B cell (primary cell): ENCODE measurements around the gene C15orf40. TPM values are rescaled to one million over a fixed set of nuclear protein-coding genes. Genes with fewer than 3 reads are reported as not detected.
A peak's percentile ranks its signal among the peaks of the same experiment; 100 is the strongest.

ENCODE experiments used
- ATAC-seq: fragments of 200-7000 bp; cut with Tn5 transposase; one replicate; pipeline ENCODE4 v1.10.0; 2021; ENCODE audit warnings: low read depth, mild to moderate bottlenecking, moderate number of reproducible peaks, moderate library complexity
- CTCF ChIA-PET: fragments of 350-600 bp; sonication (Branson Sonifier 250); formaldehyde crosslinking; loops from one replicate; lab custom pipeline; 2021; ENCODE audit warnings: antibody characterized with exemption, inconsistent platforms; lab: Charles Lee
- POLR2A ChIA-PET: fragments of 350-600 bp; sonication (Branson Sonifier 250); formaldehyde crosslinking; loops from one replicate; lab custom pipeline; 2021; ENCODE audit warnings: antibody characterized with exemption; lab: Charles Lee
- DNase-seq: peaks from one replicate; pipeline ENCODE4 v3.0.0; 2013
- H2AFZ ChIP-seq: 2 replicates; pipeline ENCODE4 v1.6.1; 2012; ENCODE audit warnings: mild to moderate bottlenecking, low read depth, low read length; ENCODE audit not compliant: insufficient read depth, poor library complexity, severe bottlenecking
- H3K27ac ChIP-seq, 2 donors: 1 replicate in 1 of 2; 2 replicates in 1 of 2; pipeline ENCODE4 v1.5.1; 2012 to 2013; ENCODE audit warnings: low read length in 2 of 2, mild to moderate bottlenecking in 2 of 2, moderate library complexity in 1 of 2
- H3K27me3 ChIP-seq, 4 experiments: fragments of 200-600 bp in 1 of 4; sonication (generic) in 1 of 4; replicated peaks in 1 of 4; 1 replicate in 2 of 4; 2 replicates in 2 of 4; pipeline versions ENCODE4 v1.6.1 to v1.7.0; 2013 to 2016; ENCODE audit warnings: low read length in 3 of 4, mild to moderate bottlenecking in 2 of 4, mixed read lengths in 1 of 4, moderate library complexity in 1 of 4; ENCODE audit not compliant: insufficient read depth in 4 of 4, control insufficient read depth in 3 of 4; ENCODE audit errors: control extremely low read depth in 1 of 4
- H3K36me3 ChIP-seq, 2 experiments: replicated peaks in 1 of 2; 1 replicate in 1 of 2; 2 replicates in 1 of 2; pipeline versions ENCODE4 v1.6.1 to v1.7.1; 2013; ENCODE audit warnings: low read length in 1 of 2; ENCODE audit not compliant: insufficient read depth in 2 of 2, control insufficient read depth in 1 of 2; ENCODE audit errors: control extremely low read depth in 1 of 2, extremely low read depth in 1 of 2
- H3K4me1 ChIP-seq, 2 donors: fragments of 200-600 bp in 1 of 2; sonication (generic) in 1 of 2; 1 replicate in 1 of 2; 2 replicates in 1 of 2; pipeline versions ENCODE4 v1.5.1 to v1.6.1; 2013 to 2017; ENCODE audit warnings: low read length in 2 of 2; ENCODE audit not compliant: control insufficient read depth in 2 of 2, insufficient read depth in 2 of 2
- H3K4me2 ChIP-seq: replicated peaks from 2 replicates; pipeline ENCODE3; 2012; ENCODE audit warnings: mild to moderate bottlenecking, low read depth, low read length; ENCODE audit not compliant: poor library complexity, severe bottlenecking
- H3K4me3 ChIP-seq, 5 experiments: fragments of 200-600 bp in 1 of 5; sonication (generic) in 1 of 5; 1 replicate in 3 of 5; 2 replicates in 2 of 5; pipeline versions ENCODE4 v1.5.1 to v1.7.0; 2011 to 2016; ENCODE audit warnings: low read length in 4 of 5, mild to moderate bottlenecking in 4 of 5, low read depth in 2 of 5, control low read depth in 1 of 5, moderate library complexity in 1 of 5; ENCODE audit not compliant: insufficient read depth in 1 of 5; ENCODE audit errors: control extremely low read depth in 1 of 5, extremely low read depth in 1 of 5
- H3K79me2 ChIP-seq: fragments of 200-600 bp; sonication (generic); one replicate; pipeline ENCODE4 v1.6.0; 2016; ENCODE audit warnings: low read length; ENCODE audit not compliant: control insufficient read depth, insufficient read depth
- H3K9ac ChIP-seq: fragments of 200-600 bp; sonication (generic); 2 replicates; pipeline ENCODE4 v1.6.1; 2017; ENCODE audit warnings: mild to moderate bottlenecking, low read length, moderate library complexity
- H3K9me3 ChIP-seq, 3 donors: one replicate each; pipeline versions ENCODE4 v1.6.1 to v1.7.1; 2013; ENCODE audit warnings: low read length in 2 of 3; ENCODE audit not compliant: control insufficient read depth in 2 of 3, insufficient read depth in 1 of 3; ENCODE audit errors: control extremely low read depth in 1 of 3
- H4K20me1 ChIP-seq: 2 replicates; pipeline ENCODE4 v1.6.0; 2012; ENCODE audit warnings: mild to moderate bottlenecking, low read length; ENCODE audit not compliant: insufficient read depth, control insufficient read depth, poor library complexity, severe bottlenecking
- H3K27ac Mint-ChIP-seq: one replicate; pipeline ENCODE4 v1.8.0; 2021; ENCODE audit warnings: mixed read lengths
- H3K27me3 Mint-ChIP-seq: one replicate; pipeline ENCODE4 v1.8.0; 2021; ENCODE audit warnings: mixed read lengths
- H3K4me1 Mint-ChIP-seq: one replicate; pipeline ENCODE4 v1.8.0; 2021; ENCODE audit warnings: mixed read lengths
- H3K4me3 Mint-ChIP-seq: one replicate; pipeline ENCODE4 v1.8.0; 2021; ENCODE audit warnings: mixed read lengths
- H3K9me3 Mint-ChIP-seq: one replicate; pipeline ENCODE4 v1.8.0; 2022; ENCODE audit warnings: mixed read lengths; ENCODE audit not compliant: insufficient read depth
- CTCF ChIP-seq: fragments of 200-600 bp; IDR thresholded peaks from one replicate; pipeline ENCODE4 v1.8.0; 2022; ENCODE audit warnings: antibody characterized with exemption, mild to moderate bottlenecking
- EZH2 ChIP-seq: IDR thresholded peaks from 2 replicates; pipeline ENCODE4 v1.6.1; 2012; ENCODE audit warnings: borderline replicate concordance, low read depth, mild to moderate bottlenecking, moderate library complexity, low read length; ENCODE audit not compliant: insufficient read depth, poor library complexity, severe bottlenecking
- WGBS: methylation state at CpG from one replicate; pipeline ENCODE4 v1.1.5; 2013; ENCODE audit warnings: missing lambda C conversion rate; ENCODE audit not compliant: insufficient coverage; 5-methylcytosine and 5-hydroxymethylcytosine counted together
- intact Hi-C: fragments of 100-400 bp; cut with micrococcal nuclease; formaldehyde crosslinking; loops from one replicate; pipeline ENCODE4 v1.10.0; 2022
- polyA plus RNA-seq: library from polyadenylated mRNA; depleted of rRNA; stranded (reverse); fragments of >200 nt; gene quantifications from 2 replicates; pipeline ENCODE4 v1.2.3, GENCODE V29; 2012
- total RNA-seq, 2 donors: library from RNA; stranded (reverse); fragments of 120-200 nt in 1 of 2; gene quantifications; 1 replicate in 1 of 2; 2 replicates in 1 of 2; pipeline versions ENCODE4 v1.2.3 to v1.2.4, GENCODE V29; 2013 to 2022

C15orf40 gene
- total and polyA plus RNA-seq, 2 donors (not counting 1 experiment from before 2014, with no cell fraction given) = 24.0 to 40.7 TPM

- DNase-seq (peak; percentile 9), ATAC-seq (no peak)
- Mint-ChIP-seq H3K27me3 (peaks cover 21% of the 10 kb centered on the region), H3K4me1 (peaks cover 9% of the 10 kb centered on the region), H3K4me3 (no peak overlapping the region), H3K9me3 (no peaks in the 10 kb centered on the region), H3K27ac (no peak overlapping the region)
- no peaks in the 10 kb centered on the region for H4K20me1 ChIP-seq
- peak overlapping the region; percentile 54 for H2AFZ ChIP-seq
- H3K4me2 ChIP-seq = peak overlapping the region; percentile 84
- H3K4me3 ChIP-seq = peak overlapping the region in 4 of 5 experiments; percentile 26 to 55 (median 44)
- no peaks in the 10 kb centered on the region for H3K79me2 ChIP-seq
- intact Hi-C loops = no loop called here
- peaks cover 19 to 27% of the 10 kb centered on the region in 2 donors for H3K4me1 ChIP-seq
- peak overlapping the region; percentile 52 for H3K9ac ChIP-seq
- H3K36me3 ChIP-seq = no peaks in the 10 kb centered on the region
- H3K27me3 ChIP-seq = peaks cover 0 to 5% (median 5%) of the 10 kb centered on the region in 4 experiments
- H3K9me3 ChIP-seq = no peaks in the 10 kb centered on the region
- ChIA-PET POLR2A (no interaction called here), CTCF (no interaction called here)
- 17% methylated on average over 5 of the region's 13 CpGs for WGBS
- no peak for TF ChIP-seq EZH2
- TF ChIP-seq CTCF = no peak
- no peak overlapping the region for H3K27ac ChIP-seq
Measured at GRCh38 chr15:82951472-82952157, 59.8 kb downstream of the C15orf40 start.

- Mint-ChIP-seq H3K4me3 (no peak overlapping the region), H3K9me3 (no peaks in the 10 kb centered on the region), H3K27me3 (peaks cover 22% of the 10 kb centered on the region), H3K4me1 (peaks cover 12% of the 10 kb centered on the region), H3K27ac (no peak overlapping the region)
- no peaks in the 10 kb centered on the region for H3K9me3 ChIP-seq
- TF ChIP-seq EZH2 (no peak), CTCF (no peak)
- ATAC-seq (no peak), DNase-seq (peak; percentile 23)
- H2AFZ ChIP-seq = no peak overlapping the region
- ChIA-PET POLR2A (no interaction called here), CTCF (no interaction called here)
- peak overlapping the region; percentile 2 for H3K9ac ChIP-seq
- H3K4me1 ChIP-seq = peaks cover 22 to 27% of the 10 kb centered on the region in 2 donors
- H3K4me3 ChIP-seq = peak overlapping the region in 1 of 5 experiments; percentile 15
- H3K27me3 ChIP-seq = peaks cover 0 to 5% (median 5%) of the 10 kb centered on the region in 4 experiments
- intact Hi-C loops = no loop called here
- WGBS = 46% methylated on average over 3 of the region's 6 CpGs
- H4K20me1 ChIP-seq = no peaks in the 10 kb centered on the region
- H3K79me2 ChIP-seq = no peaks in the 10 kb centered on the region
- H3K4me2 ChIP-seq = peak overlapping the region; percentile 84
- no peaks in the 10 kb centered on the region for H3K36me3 ChIP-seq
- no peak overlapping the region for H3K27ac ChIP-seq
Measured at GRCh38 chr15:82950746-82951370, 60.6 kb downstream of the C15orf40 start.
